A673 (cell line): Measurements from ENCODE around the gene SMCO1. TPM values are rescaled to one million over a fixed set of nuclear protein-coding genes. Genes with fewer than 3 reads are reported as not detected.

Experiments
- BruUV-seq: library from RNA; stranded (reverse); fragments of 400-500 nt; replicated peaks from 2 replicates; lab custom pipeline; 2021; lab: Mats Ljungman, UMichigan
- CTCF ChIA-PET: fragments of 300-600 bp; sonication (Branson Sonifier 250); formaldehyde crosslinking; loops from one replicate; lab custom pipeline; 2022; ENCODE audit warnings: antibody characterized with exemption; lab: Charles Lee
- POLR2A ChIA-PET: fragments of 300-600 bp; sonication (Branson Sonifier 250); formaldehyde crosslinking; loops from one replicate; lab custom pipeline; 2022; ENCODE audit warnings: antibody characterized with exemption; ENCODE audit not compliant: low non-redundant PET; lab: Charles Lee
- DNase-seq: peaks from one replicate; pipeline ENCODE4 v3.0.0-alpha.2; 2015; ENCODE audit warnings: low spot score
- H3K27ac ChIP-seq: fragments of 200-600 bp; sonication (generic); 2 replicates; pipeline ENCODE4 v1.5.1; 2016; ENCODE audit warnings: mixed run types, low read depth, mild to moderate bottlenecking, mixed read lengths, antibody characterized with exemption, low read length; ENCODE audit not compliant: poor library complexity, severe bottlenecking
- H3K27me3 ChIP-seq: fragments of 200-600 bp; sonication (generic); replicated peaks from 2 replicates; pipeline ENCODE4 v1.6.1; 2017; ENCODE audit warnings: mixed run types, low read depth, mild to moderate bottlenecking, mixed read lengths, antibody characterized with exemption, low read length; ENCODE audit not compliant: insufficient read depth, poor library complexity
- H3K36me3 ChIP-seq: fragments of 200-600 bp; sonication (generic); 2 replicates; pipeline ENCODE4 v1.6.1; 2016; ENCODE audit warnings: mixed run types, mild to moderate bottlenecking, mixed read lengths, antibody characterized with exemption, low read length; ENCODE audit not compliant: insufficient read depth, poor library complexity, severe bottlenecking
- H3K4me1 ChIP-seq: fragments of 200-600 bp; sonication (generic); 2 replicates; pipeline ENCODE4 v1.6.1; 2017; ENCODE audit warnings: mixed run types, mild to moderate bottlenecking, mixed read lengths, antibody characterized with exemption, low read length; ENCODE audit not compliant: insufficient read depth, poor library complexity, severe bottlenecking
- H3K4me3 ChIP-seq: fragments of 200-600 bp; sonication (generic); 2 replicates; pipeline ENCODE4 v1.5.1; 2016; ENCODE audit warnings: low read depth, mixed run types, mild to moderate bottlenecking, mixed read lengths, low read length; ENCODE audit not compliant: poor library complexity, severe bottlenecking
- H3K9me3 ChIP-seq: fragments of 200-600 bp; sonication (generic); 2 replicates; pipeline ENCODE4 v1.6.1; 2016; ENCODE audit warnings: mixed run types, low read depth, mild to moderate bottlenecking, mixed read lengths, antibody characterized with exemption, low read length; ENCODE audit not compliant: poor library complexity, severe bottlenecking
- CTCF ChIP-seq: fragments of 300-800, 200-600 bp; sonication (generic); conservative IDR thresholded peaks from 2 replicates; pipeline ENCODE4 v1.5.1; 2017; ENCODE audit warnings: low read depth, mild to moderate bottlenecking, antibody characterized with exemption, low read length, moderate library complexity, mixed read lengths
- EZH2 ChIP-seq: fragments of 200-600 bp; sonication (generic); IDR thresholded peaks from 2 replicates; pipeline ENCODE4 v1.6.1; 2017; ENCODE audit warnings: borderline replicate concordance, low read depth, mild to moderate bottlenecking, mixed read lengths, antibody characterized with exemption, low read length; ENCODE audit not compliant: poor library complexity, severe bottlenecking
- intact Hi-C: fragments of 100-400 bp; cut with micrococcal nuclease; formaldehyde crosslinking; loops from one replicate; pipeline ENCODE4 v1.10.0; 2022; ENCODE audit not compliant: unreplicated experiment
- total RNA-seq: library from RNA; stranded (reverse); gene quantifications from 2 replicates; pipeline ENCODE4 v1.2.3, GENCODE V29; 2021

The SMCO1 gene
- total RNA-seq, 1 experiment from 2014 or later: not detected

- H3K9me3 ChIP-seq: peaks cover 41% of the 10 kb centered on the region
These were observed 4.0 kb upstream of the SMCO1 start for GRCh38 chr3:196518966-196519717.

GRCh38 chr3:196517919-196518318 is 2.8 kb upstream of the SMCO1 start:
- intact Hi-C loops: loop anchor here (2.0 kb wide), 1 partner anchor 265 kb away; no protein-coding TSS in a partner anchor
- DNase-seq: peak; percentile 51
- BruUV-seq: no TSS peak
- Histone ChIP-seq H3K27ac (no peak overlapping the region), H3K4me1 (no peaks in the 10 kb centered on the region), H3K9me3 (peaks cover 41% of the 10 kb centered on the region), H3K4me3 (no peak overlapping the region), H3K36me3 (no peaks in the 10 kb centered on the region), H3K27me3 (no peaks in the 10 kb centered on the region)
- POLR2A ChIA-PET: no interaction called here
- CTCF ChIA-PET: no interaction called here
- no peak for TF ChIP-seq CTCF
- no peak for TF ChIP-seq EZH2

More at GRCh38 chr3:196518966-196519717, 4.0 kb upstream of the SMCO1 start:
- H3K4me1 ChIP-seq: no peaks in the 10 kb centered on the region
- peak; percentile 79 for DNase-seq
- TF ChIP-seq EZH2 (no peak), CTCF (peak; percentile 48)
- H3K27ac ChIP-seq: no peak overlapping the region
- ChIA-PET CTCF (interaction anchor here (1.0 to 1.5 kb wide), 3 partner anchors 33 to 446 kb away, joined by 3 read pairs; no protein-coding TSS in a partner anchor), POLR2A (no interaction called here)
- no peak overlapping the region for H3K4me3 ChIP-seq
- H3K36me3 ChIP-seq: no peaks in the 10 kb centered on the region
- no peaks in the 10 kb centered on the region for H3K27me3 ChIP-seq
- no TSS peak for BruUV-seq
- intact Hi-C loops: loop anchor here (2.0 kb wide), 1 partner anchor 266 kb away; no protein-coding TSS in a partner anchor

- CTCF ChIA-PET: no interaction called here
These were observed 2.1 kb upstream of the SMCO1 start for GRCh38 chr3:196517162-196517800.

More at GRCh38 chr3:196517162-196517800, 2.1 kb upstream of the SMCO1 start:
- no peaks in the 10 kb centered on the region for H3K4me1 ChIP-seq
- H3K4me3 ChIP-seq: no peak overlapping the region
- H3K27me3 ChIP-seq: no peaks in the 10 kb centered on the region
- no peaks in the 10 kb centered on the region for H3K36me3 ChIP-seq
- TF ChIP-seq EZH2 (no peak), CTCF (no peak)
- H3K27ac ChIP-seq: no peak overlapping the region
- BruUV-seq: no TSS peak
- no peak for DNase-seq
- H3K9me3 ChIP-seq: peaks cover 38% of the 10 kb centered on the region
- intact Hi-C loops: no loop called here
- POLR2A ChIA-PET: no interaction called here
